NCI-H2196 (cell line): Measurements from ENCODE around the gene ZIC5.

Experiments
- DNase-seq: peaks from one replicate; lab custom pipeline; 2025; ENCODE audit not compliant: unreplicated experiment; lab: John Stamatoyannopoulos, UW

ZIC5 gene

GRCh38 chr13:99987154-99988019 lies 15.8 kb upstream of the ZIC5 start:
- DNase-seq: no peak

- no peak for DNase-seq
Observed at GRCh38 chr13:99986741-99987140, 15.2 kb upstream of the ZIC5 start.

- no peak for DNase-seq
Observed at GRCh38 chr13:99985886-99986527, 14.4 kb upstream of the ZIC5 start.

- DNase-seq: no peak
Observed at GRCh38 chr13:99985241-99985874, 13.8 kb upstream of the ZIC5 start.

- DNase-seq: no peak
Observed at GRCh38 chr13:99984461-99985240, 13.1 kb upstream of the ZIC5 start.

- DNase-seq: no peak
Observed at GRCh38 chr13:99983499-99984401, 12.2 kb upstream of the ZIC5 start.

- no peak for DNase-seq
Observed at GRCh38 chr13:99982731-99983498, 11.3 kb upstream of the ZIC5 start.

- no peak for DNase-seq
Observed at GRCh38 chr13:99982036-99982730, 10.6 kb upstream of the ZIC5 start.

GRCh38 chr13:99981735-99982035 lies 10.1 kb upstream of the ZIC5 start, which contains the start of gene ZIC2:
ZIC2 (plus strand) TSS chr13:99981784; CDS start chr13:99982065, 281 bp downstream.
- DNase-seq: no peak

- DNase-seq: peak; percentile 59
Observed at GRCh38 chr13:99980824-99981734, 9.5 kb upstream of the ZIC5 start.

GRCh38 chr13:99980201-99980823 lies 8.7 kb upstream of the ZIC5 start:
- DNase-seq: peak; percentile 73

- no peak for DNase-seq
Observed at GRCh38 chr13:99979453-99980200, 8.1 kb upstream of the ZIC5 start.

- DNase-seq: no peak
Observed at GRCh38 chr13:99978799-99979452, 7.4 kb upstream of the ZIC5 start.

- DNase-seq: no peak
Observed at GRCh38 chr13:99977912-99978798, 6.6 kb upstream of the ZIC5 start.

GRCh38 chr13:99977334-99977911 lies 5.9 kb upstream of the ZIC5 start:
- no peak for DNase-seq
